Measurements from ENCODE around the gene NFAM1. TPM values are rescaled to one million over a fixed set of nuclear protein-coding genes. Genes with fewer than 3 reads are reported as not detected.
A peak's percentile ranks its signal among the peaks of the same experiment; 100 is the strongest.

NFAM1 gene
- total and polyA plus RNA-seq, 2 experiments from 2014 or later = 0.11 to 0.49 TPM

DNA sequence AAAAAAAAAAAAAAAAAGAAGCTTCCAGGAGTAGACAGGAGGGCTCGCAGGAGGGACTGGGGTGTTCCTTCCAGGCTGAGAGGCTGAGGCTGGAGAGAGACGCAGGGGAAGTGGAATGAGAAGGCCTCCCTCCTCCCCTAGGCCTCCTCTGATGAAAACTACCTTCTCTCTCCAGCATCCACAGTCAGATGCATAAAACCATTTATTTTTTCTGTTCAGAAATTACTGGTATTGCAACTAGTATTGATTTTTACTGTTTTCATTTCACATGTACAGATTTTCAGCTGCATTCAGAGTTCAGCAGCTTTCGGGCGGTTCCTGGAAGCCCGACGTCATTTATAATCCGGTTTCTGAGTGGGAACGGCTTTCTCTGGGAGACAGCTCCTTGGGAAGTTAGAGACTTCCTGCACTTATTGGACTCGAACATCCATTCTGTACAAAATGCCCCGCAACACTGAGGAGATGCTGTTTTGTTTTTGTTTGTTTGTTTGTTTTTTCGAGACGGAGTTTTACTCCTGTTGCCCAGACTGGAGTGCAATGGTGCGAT lies 6.9 kb upstream of the NFAM1 start:
- H3K4me2 ChIP-seq = peak overlapping the region; percentile 60; the same call in 1 of the 2 replicates
- no peak for ATAC-seq
- DNase-seq (ENCODE audit: low spot score) = no peak

More for the DNA sequence above, 6.9 kb upstream of the NFAM1 start:
- Mint-ChIP-seq H3K27ac (no peak overlapping the region), H3K4me3 (peak overlapping the region; percentile 23; the same call in 2 of the 3 replicates), H3K4me1 (peaks cover 32% of the 10 kb centered on the region), H3K9me3 (no peaks in the 10 kb centered on the region), H3K27me3 (ENCODE audit: insufficient read depth, low read depth, poor library complexity) (peaks cover 26% of the 10 kb centered on the region), H3K36me3 (ENCODE audit: low read depth) (no peaks in the 10 kb centered on the region; the same call in 2 of the 3 replicates)
- Histone ChIP-seq H4K20me1 (replicated peaks; ENCODE audit: insufficient read depth) (no peaks in the 10 kb centered on the region), H2AFZ (no peak overlapping the region), H3K27me3 (ENCODE audit: insufficient read depth) (0 out of 2 replicates have a peak, but pooled peaks cover 10% of the 10 kb centered on the region), H3K4me3 (no peak overlapping the region), H3K27ac (ENCODE audit: low read depth) (no peak overlapping the region), H3F3A (replicated peaks; ENCODE audit: low read depth) (peaks cover 10% of the 10 kb centered on the region), H3K4me1 (ENCODE audit: insufficient read depth) (peaks cover 29% of the 10 kb centered on the region), H3K79me2 (replicated peaks; ENCODE audit: insufficient read depth) (no peaks in the 10 kb centered on the region), H3K9me2 (ENCODE audit: insufficient read depth) (no peaks in the 10 kb centered on the region), H3K36me3 (ENCODE audit: insufficient read depth) (no peaks in the 10 kb centered on the region)
- TF ChIP-seq CREB1 (CRISPR knock-in tag; IDR thresholded peaks at IDR 0.05; ENCODE audit: low read depth) (no peak), ZNF331 (CRISPR knock-in tag; IDR thresholded peaks at IDR 0.05; ENCODE audit: low read depth) (no peak), NANOG (IDR thresholded peaks at IDR 0.05; ENCODE audit: borderline replicate concordance) (no peak), EZH2 (IDR thresholded peaks at IDR 0.05; ENCODE audit: low read depth, unreplicated experiment) (no peak), POLR2AphosphoS5 (IDR thresholded peaks at IDR 0.05; ENCODE audit: low read depth) (no peak), STAT1 (IDR thresholded peaks at IDR 0.05; ENCODE audit: unreplicated experiment) (no peak), EZH2phosphoT487 (IDR thresholded peaks at IDR 0.05; ENCODE audit: unreplicated experiment) (no peak), JUNB (IDR thresholded peaks at IDR 0.05; ENCODE audit: unreplicated experiment) (no peak), ZNF114 (CRISPR knock-in tag; IDR thresholded peaks at IDR 0.05) (no peak)
- TF ChIP-seq, protein P1, sequence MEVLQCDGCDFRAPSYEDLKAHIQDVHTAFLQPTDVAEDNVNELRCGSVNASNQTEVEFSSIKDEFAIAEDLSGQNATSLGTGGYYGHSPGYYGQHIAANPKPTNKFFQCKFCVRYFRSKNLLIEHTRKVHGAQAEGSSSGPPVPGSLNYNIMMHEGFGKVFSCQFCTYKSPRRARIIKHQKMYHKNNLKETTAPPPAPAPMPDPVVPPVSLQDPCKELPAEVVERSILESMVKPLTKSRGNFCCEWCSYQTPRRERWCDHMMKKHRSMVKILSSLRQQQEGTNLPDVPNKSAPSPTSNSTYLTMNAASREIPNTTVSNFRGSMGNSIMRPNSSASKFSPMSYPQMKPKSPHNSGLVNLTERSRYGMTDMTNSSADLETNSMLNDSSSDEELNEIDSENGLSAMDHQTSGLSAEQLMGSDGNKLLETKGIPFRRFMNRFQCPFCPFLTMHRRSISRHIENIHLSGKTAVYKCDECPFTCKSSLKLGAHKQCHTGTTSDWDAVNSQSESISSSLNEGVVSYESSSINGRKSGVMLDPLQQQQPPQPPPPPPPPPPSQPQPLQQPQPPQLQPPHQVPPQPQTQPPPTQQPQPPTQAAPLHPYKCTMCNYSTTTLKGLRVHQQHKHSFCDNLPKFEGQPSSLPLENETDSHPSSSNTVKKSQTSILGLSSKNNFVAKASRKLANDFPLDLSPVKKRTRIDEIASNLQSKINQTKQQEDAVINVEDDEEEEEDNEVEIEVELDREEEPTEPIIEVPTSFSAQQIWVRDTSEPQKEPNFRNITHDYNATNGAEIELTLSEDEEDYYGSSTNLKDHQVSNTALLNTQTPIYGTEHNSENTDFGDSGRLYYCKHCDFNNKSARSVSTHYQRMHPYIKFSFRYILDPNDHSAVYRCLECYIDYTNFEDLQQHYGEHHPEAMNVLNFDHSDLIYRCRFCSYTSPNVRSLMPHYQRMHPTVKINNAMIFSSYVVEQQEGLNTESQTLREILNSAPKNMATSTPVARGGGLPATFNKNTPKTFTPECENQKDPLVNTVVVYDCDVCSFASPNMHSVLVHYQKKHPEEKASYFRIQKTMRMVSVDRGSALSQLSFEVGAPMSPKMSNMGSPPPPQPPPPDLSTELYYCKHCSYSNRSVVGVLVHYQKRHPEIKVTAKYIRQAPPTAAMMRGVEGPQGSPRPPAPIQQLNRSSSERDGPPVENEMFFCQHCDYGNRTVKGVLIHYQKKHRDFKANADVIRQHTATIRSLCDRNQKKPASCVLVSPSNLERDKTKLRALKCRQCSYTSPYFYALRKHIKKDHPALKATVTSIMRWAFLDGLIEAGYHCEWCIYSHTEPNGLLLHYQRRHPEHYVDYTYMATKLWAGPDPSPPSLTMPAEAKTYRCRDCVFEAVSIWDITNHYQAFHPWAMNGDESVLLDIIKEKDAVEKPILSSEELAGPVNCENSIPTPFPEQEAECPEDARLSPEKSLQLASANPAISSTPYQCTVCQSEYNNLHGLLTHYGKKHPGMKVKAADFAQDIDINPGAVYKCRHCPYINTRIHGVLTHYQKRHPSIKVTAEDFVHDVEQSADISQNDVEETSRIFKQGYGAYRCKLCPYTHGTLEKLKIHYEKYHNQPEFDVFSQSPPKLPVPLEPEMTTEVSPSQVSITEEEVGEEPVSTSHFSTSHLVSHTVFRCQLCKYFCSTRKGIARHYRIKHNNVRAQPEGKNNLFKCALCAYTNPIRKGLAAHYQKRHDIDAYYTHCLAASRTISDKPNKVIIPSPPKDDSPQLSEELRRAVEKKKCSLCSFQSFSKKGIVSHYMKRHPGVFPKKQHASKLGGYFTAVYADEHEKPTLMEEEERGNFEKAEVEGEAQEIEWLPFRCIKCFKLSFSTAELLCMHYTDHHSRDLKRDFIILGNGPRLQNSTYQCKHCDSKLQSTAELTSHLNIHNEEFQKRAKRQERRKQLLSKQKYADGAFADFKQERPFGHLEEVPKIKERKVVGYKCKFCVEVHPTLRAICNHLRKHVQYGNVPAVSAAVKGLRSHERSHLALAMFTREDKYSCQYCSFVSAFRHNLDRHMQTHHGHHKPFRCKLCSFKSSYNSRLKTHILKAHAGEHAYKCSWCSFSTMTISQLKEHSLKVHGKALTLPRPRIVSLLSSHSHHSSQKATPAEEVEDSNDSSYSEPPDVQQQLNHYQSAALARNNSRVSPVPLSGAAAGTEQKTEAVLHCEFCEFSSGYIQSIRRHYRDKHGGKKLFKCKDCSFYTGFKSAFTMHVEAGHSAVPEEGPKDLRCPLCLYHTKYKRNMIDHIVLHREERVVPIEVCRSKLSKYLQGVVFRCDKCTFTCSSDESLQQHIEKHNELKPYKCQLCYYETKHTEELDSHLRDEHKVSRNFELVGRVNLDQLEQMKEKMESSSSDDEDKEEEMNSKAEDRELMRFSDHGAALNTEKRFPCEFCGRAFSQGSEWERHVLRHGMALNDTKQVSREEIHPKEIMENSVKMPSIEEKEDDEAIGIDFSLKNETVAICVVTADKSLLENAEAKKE (CRISPR knock-in tag; IDR thresholded peaks at IDR 0.05) = no peak
- TF ChIP-seq, protein P2, sequence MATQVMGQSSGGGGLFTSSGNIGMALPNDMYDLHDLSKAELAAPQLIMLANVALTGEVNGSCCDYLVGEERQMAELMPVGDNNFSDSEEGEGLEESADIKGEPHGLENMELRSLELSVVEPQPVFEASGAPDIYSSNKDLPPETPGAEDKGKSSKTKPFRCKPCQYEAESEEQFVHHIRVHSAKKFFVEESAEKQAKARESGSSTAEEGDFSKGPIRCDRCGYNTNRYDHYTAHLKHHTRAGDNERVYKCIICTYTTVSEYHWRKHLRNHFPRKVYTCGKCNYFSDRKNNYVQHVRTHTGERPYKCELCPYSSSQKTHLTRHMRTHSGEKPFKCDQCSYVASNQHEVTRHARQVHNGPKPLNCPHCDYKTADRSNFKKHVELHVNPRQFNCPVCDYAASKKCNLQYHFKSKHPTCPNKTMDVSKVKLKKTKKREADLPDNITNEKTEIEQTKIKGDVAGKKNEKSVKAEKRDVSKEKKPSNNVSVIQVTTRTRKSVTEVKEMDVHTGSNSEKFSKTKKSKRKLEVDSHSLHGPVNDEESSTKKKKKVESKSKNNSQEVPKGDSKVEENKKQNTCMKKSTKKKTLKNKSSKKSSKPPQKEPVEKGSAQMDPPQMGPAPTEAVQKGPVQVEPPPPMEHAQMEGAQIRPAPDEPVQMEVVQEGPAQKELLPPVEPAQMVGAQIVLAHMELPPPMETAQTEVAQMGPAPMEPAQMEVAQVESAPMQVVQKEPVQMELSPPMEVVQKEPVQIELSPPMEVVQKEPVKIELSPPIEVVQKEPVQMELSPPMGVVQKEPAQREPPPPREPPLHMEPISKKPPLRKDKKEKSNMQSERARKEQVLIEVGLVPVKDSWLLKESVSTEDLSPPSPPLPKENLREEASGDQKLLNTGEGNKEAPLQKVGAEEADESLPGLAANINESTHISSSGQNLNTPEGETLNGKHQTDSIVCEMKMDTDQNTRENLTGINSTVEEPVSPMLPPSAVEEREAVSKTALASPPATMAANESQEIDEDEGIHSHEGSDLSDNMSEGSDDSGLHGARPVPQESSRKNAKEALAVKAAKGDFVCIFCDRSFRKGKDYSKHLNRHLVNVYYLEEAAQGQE (IDR thresholded peaks at IDR 0.05; ENCODE audit: unreplicated experiment) = no peak
- TF ChIP-seq, protein P3, sequence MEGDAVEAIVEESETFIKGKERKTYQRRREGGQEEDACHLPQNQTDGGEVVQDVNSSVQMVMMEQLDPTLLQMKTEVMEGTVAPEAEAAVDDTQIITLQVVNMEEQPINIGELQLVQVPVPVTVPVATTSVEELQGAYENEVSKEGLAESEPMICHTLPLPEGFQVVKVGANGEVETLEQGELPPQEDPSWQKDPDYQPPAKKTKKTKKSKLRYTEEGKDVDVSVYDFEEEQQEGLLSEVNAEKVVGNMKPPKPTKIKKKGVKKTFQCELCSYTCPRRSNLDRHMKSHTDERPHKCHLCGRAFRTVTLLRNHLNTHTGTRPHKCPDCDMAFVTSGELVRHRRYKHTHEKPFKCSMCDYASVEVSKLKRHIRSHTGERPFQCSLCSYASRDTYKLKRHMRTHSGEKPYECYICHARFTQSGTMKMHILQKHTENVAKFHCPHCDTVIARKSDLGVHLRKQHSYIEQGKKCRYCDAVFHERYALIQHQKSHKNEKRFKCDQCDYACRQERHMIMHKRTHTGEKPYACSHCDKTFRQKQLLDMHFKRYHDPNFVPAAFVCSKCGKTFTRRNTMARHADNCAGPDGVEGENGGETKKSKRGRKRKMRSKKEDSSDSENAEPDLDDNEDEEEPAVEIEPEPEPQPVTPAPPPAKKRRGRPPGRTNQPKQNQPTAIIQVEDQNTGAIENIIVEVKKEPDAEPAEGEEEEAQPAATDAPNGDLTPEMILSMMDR (conservative IDR thresholded peaks at IDR 0.05; ENCODE audit: low read depth in 2 of 2) = no peak
- TF ChIP-seq, protein P4, sequence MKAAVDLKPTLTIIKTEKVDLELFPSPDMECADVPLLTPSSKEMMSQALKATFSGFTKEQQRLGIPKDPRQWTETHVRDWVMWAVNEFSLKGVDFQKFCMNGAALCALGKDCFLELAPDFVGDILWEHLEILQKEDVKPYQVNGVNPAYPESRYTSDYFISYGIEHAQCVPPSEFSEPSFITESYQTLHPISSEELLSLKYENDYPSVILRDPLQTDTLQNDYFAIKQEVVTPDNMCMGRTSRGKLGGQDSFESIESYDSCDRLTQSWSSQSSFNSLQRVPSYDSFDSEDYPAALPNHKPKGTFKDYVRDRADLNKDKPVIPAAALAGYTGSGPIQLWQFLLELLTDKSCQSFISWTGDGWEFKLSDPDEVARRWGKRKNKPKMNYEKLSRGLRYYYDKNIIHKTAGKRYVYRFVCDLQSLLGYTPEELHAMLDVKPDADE (IDR thresholded peaks at IDR 0.05) = no peak

All from GM23338 (cell line).